Suppressor macrophage (primary cell): ENCODE measurements around the gene STEAP2.

ENCODE experiments used
- DNase-seq, 4 experiments: peaks; one replicate each; pipeline ENCODE4 v3.0.0-alpha.2; 2020 to 2022

The STEAP2 gene

GRCh38 chr7:90194911-90195809 lies 16.4 kb upstream of the STEAP2 start:
- no peak for DNase-seq

GRCh38 chr7:90201500-90202195 lies 9.9 kb upstream of the STEAP2 start:
- peak in 1 of 4 experiments; percentile 3 for DNase-seq

GRCh38 chr7:90207956-90208355 lies 3.6 kb upstream of the STEAP2 start:
- no peak for DNase-seq

GRCh38 chr7:90209776-90210175 lies 1.8 kb upstream of the STEAP2 start:
- DNase-seq: no peak

- no peak for DNase-seq
Measured at GRCh38 chr7:90210475-90210874, 1.1 kb upstream of the STEAP2 start.

- no peak for DNase-seq
Measured at GRCh38 chr7:90210981-90211380, 559 bp upstream of the STEAP2 start.

- DNase-seq: no peak
Measured at GRCh38 chr7:90212149-90212495, 582 bp downstream of the STEAP2 start.

- DNase-seq: no peak
Measured at GRCh38 chr7:90213521-90213920, 2.0 kb downstream of the STEAP2 start.

GRCh38 chr7:90216080-90216674 lies 4.6 kb downstream of the STEAP2 start:
- no peak for DNase-seq

- no peak for DNase-seq
Measured at GRCh38 chr7:90216771-90217170, 5.2 kb downstream of the STEAP2 start.

GRCh38 chr7:90222390-90222789 lies 10.8 kb downstream of the STEAP2 start:
- DNase-seq: no peak

- DNase-seq: no peak
Measured at GRCh38 chr7:90222811-90223725, 11.5 kb downstream of the STEAP2 start.

GRCh38 chr7:90224195-90224594 lies 12.7 kb downstream of the STEAP2 start:
- DNase-seq: no peak

GRCh38 chr7:90225181-90225580 lies 13.6 kb downstream of the STEAP2 start:
- DNase-seq: no peak

- no peak for DNase-seq
Measured at GRCh38 chr7:90225601-90226000, 14.1 kb downstream of the STEAP2 start.

- DNase-seq: no peak
Measured at GRCh38 chr7:90227259-90227658, 15.7 kb downstream of the STEAP2 start.

- no peak for DNase-seq
Measured at GRCh38 chr7:90229682-90230081, 18.1 kb downstream of the STEAP2 start.

- DNase-seq: no peak
Measured at GRCh38 chr7:90230834-90231233, 19.3 kb downstream of the STEAP2 start.

GRCh38 chr7:90231304-90231703 lies 19.8 kb downstream of the STEAP2 start:
- DNase-seq: no peak

GRCh38 chr7:90232430-90232829 lies 20.9 kb downstream of the STEAP2 start:
- DNase-seq: no peak

- DNase-seq: no peak
Measured at GRCh38 chr7:90233569-90233968, 22.0 kb downstream of the STEAP2 start.

GRCh38 chr7:90236721-90237289 lies 25.3 kb downstream of the STEAP2 start:
- no peak for DNase-seq
